ENCODE data around the gene B3GNT8. TPM values are rescaled to one million over a fixed set of nuclear protein-coding genes. Genes with fewer than 3 reads are reported as not detected.

Gene B3GNT8, protein sequence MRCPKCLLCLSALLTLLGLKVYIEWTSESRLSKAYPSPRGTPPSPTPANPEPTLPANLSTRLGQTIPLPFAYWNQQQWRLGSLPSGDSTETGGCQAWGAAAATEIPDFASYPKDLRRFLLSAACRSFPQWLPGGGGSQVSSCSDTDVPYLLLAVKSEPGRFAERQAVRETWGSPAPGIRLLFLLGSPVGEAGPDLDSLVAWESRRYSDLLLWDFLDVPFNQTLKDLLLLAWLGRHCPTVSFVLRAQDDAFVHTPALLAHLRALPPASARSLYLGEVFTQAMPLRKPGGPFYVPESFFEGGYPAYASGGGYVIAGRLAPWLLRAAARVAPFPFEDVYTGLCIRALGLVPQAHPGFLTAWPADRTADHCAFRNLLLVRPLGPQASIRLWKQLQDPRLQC
- 0.08 to 0.11 TPM (median 0.09 TPM) in 3 of 5 replicates, not detected in the others for total RNA-seq (2022; extraction: Qiagen RNA extraction; ENCODE audit: low read depth)

DNA sequence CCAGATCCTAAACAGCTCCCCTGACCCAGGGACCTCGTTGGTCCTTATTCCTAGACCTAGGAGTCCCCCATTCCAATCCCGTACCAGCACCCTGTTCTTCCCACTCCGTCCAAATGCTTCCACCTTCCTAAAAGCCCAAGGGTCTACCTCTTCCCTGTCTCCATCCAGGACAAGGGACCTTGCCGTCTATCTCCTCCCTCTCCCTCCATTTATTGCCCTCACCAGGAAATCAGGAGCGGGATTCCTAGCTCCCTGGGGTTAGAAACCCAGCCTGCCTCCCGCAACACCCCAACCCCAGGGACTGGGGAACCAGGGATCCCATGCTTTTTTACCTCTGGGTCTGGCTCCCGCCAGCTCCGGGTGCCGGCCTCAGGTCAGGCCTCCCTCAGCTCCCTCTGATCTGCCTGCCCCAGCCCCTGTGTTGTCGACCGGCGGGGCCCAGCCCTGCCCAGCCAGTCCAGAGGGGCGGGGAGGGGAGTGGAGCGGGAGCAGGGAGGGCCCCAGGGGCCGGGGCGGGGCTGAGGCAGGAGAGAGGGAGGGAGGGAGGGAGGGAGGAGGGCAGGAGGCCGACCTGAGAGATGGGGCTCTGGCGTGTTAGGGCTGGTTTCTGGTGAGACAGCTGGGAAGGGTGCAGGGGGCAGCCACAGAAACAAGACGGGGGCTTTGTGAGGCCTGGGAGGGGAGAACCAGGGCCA, at the start of gene B3GNT8:
B3GNT8 (minus strand) TSS at position 423 of the 695 bp plus-strand sequence. CDS start 596 bp downstream, outside the sequence.

DNA sequence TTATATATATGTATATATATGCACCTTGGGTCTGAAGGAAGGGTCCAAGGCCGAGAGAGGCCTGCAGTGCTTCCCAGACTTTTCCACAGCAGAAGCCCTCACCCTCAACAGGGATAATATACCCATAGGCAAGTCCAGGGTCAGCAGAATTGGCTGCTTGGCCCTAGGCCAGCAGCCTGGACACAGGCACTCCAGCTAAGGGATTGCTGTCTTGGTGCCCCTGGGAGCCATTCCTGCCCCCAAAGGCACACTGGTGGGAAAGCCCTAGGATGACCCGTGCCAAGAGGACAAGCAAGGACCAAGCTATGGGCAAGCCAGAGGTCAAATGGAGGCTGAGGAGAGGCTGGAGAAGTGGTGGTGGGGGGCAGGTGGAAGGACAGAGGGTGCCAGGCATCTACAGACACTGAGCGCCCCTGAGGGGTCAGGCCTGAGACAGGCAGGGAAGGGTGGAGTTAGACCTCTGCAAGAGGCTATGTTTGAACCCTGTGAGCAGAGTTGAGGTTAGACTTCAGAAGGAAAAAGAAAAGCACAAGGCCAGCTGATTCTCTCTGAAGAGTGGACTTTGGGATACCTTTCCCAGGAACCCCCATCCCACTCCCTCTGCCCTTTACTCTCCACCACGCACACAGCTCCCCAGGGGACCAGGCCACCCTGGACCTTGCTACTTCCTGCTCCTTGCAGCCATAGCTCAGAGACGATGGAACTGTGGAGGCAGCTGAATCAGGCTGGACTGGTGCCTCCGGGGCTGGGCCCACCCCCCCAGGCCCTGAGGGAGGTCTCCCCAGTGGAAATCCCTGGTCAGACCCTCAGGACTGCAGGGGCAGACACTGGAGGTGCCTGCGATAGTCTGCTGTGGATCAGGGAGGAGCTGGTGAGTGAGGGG, 15.5 kb upstream of the B3GNT8 start, which contains the start of gene ERICH4:
ERICH4 (plus strand) TSS at position 684 of the 883 bp plus-strand sequence; CDS start at position 698, 14 bp downstream.

DNA sequence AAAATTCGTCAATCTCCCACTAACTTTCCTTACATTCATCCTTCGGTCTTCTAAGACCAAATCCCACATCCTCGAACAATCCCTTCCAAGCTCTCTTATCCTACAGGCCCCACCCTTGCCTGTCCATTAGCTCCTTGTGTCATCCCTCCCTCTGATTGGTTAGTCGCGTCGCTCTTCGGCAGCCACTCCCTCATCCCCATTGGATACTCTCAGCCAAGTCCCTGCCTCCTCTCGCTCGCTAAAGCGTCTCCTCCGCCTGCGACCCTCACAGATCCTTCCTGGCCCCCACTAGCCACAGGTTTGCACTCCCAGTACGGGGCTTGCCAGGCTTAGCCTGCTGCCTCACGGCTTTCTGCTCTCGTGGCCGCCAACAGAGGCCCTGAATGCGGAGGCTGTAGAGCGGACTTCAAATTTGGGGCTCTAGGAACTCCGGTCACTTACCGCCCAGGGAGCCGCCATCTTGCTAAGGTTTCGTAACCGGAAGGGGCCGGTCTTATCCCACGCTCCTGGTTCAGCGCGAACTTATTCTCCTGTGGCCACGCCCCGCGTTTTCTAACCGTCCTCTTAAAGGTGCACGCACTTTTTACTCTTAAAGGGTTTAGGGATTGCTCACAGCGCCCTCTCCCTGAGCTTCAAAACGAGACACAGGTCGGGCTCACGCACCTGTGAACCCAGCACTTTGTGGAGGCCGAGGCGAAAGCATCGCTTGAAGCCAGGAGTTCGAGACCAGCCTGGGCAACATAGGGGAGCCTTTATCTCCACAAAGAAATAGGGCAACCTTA, 12.5 kb upstream of the B3GNT8 start, which contains the start of gene DMAC2:
DMAC2 (minus strand) TSS at position 472 of the 782 bp plus-strand sequence; CDS start at position 459, 13 bp downstream.

DNA sequence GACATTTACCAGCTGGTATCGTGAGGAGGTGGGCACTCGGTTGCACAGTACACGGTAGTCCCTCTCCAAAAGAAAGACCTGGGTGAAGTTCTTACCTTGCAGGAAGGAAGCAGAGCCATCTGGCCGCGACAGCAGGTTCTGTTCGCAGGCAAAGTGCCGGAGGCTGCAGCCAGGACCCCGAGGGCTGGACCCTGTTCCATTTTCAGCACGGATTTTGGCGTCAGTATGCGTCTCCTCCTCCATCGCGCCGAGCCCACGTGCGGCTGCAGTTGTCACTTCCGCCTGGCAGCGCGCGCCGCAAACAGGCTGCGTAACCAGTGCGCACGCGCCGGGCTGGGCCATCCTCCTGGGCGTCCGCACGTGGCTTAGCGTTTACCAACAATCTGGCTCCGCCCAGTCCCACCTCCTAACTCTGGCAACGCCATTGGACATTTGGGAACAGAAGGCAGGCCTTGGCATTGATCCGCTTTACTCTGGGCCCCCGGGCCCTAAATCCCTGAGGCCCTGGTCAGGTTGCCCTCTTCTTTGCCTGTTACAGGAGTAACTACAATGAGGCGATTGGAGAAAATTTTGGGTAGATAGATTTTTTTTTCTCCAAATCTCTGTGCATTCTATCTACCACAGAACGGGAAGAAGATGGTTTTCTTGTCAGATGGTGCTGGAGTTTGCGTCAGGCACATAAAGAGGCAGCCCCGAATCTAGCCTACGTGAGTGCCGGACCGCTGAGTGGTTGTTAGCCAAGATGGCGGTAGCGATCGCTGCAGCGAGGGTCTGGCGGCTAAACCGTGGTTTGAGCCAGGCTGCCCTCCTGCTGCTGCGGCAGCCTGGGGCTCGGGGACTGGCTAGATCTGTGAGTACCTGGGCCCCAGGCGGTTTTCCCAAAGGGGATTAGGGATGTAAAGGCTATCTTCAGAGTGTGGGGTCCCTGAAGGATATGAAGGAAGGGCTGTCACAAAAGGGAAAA, 29.8 kb downstream of the B3GNT8 start, which contains the start of the genes BCKDHA and EXOSC5:
BCKDHA (plus strand) TSS at position 733 of the 964 bp plus-strand sequence; CDS start at position 743, 10 bp downstream.
EXOSC5 (minus strand) TSS at position 274 of the 964 bp plus-strand sequence; CDS start at position 243, 31 bp downstream.

DNA sequence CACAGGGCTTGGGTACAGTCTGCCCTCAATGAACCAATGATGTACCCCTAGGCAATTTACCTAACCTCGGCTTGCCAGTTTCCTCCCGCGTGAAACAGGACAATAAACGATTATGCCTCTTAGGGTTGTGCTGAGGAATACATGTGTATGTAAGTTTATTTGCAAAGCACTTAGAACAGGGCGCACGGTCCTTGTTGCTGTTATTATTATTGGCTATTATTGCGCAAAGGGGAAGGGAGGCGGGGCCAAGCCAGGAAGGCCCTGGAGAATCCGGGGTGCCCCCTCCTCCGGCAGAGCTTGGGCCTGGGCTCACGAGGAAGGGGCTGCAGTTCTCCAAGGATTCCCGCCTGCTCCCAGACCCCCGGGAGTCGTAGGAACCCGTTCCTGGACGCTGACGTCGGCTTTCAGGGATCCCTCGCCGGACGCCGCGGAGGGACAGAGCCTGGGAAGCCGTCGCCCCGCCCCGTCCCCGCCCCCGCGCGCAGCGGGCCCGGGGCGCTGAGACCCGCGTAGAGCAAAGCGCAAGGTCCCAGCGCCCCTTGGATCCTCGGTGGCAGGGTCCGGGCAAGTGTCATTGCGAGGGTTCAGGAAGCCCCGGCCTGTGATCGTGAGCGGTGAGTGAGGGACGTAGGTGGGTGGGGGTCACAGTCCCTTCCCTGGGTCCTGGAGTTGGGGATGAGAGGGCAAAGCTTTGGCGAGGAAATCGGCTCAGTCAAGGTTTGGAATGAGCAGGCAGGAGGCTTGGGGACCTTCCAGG, 50.8 kb downstream of the B3GNT8 start, which contains the start of gene TMEM91:
TMEM91 (plus strand) TSS at position 293 of the 757 bp plus-strand sequence. CDS start 1,777 bp downstream, outside the sequence.

Other genes starting within 250 kb of the B3GNT8 start
- gene CYP2S1, start 234.2 kb downstream of the B3GNT8 start, total RNA-seq (2022; extraction: Qiagen RNA extraction; ENCODE audit: low read depth), result 25.7 to 32.0 TPM (median 28.7 TPM) in 5 replicates
- gene AXL, start 208.2 kb downstream of the B3GNT8 start, total RNA-seq (2022; extraction: Qiagen RNA extraction; ENCODE audit: low read depth), result 139 to 161 TPM (median 160 TPM) in 5 replicates
- 312 to 351 TPM (median 317 TPM) in 5 replicates for gene HNRNPUL1, start 163.0 kb downstream of the B3GNT8 start, total RNA-seq (2022; extraction: Qiagen RNA extraction; ENCODE audit: low read depth)
- 33.4 to 46.6 TPM (median 39.1 TPM) in 5 replicates for gene CCDC97, start 117.2 kb downstream of the B3GNT8 start, total RNA-seq (2022; extraction: Qiagen RNA extraction; ENCODE audit: low read depth)
- 125 to 172 TPM (median 143 TPM) in 5 replicates for gene TGFB1, start 73.5 kb downstream of the B3GNT8 start, total RNA-seq (2022; extraction: Qiagen RNA extraction; ENCODE audit: low read depth)
- gene B9D2, start 63.2 kb downstream of the B3GNT8 start, total RNA-seq (2022; extraction: Qiagen RNA extraction; ENCODE audit: low read depth), result 29.1 to 32.7 TPM (median 32.2 TPM) in 5 replicates
- 2.5 to 4.7 TPM (median 4.0 TPM) in 5 replicates for gene TMEM91, start 50.8 kb downstream of the B3GNT8 start, total RNA-seq (2022; extraction: Qiagen RNA extraction; ENCODE audit: low read depth)
- 85.7 to 104 TPM (median 93.2 TPM) in 5 replicates for gene EXOSC5, start 30.0 kb downstream of the B3GNT8 start, total RNA-seq (2022; extraction: Qiagen RNA extraction; ENCODE audit: low read depth)
- 33.0 to 54.6 TPM (median 39.5 TPM) in 5 replicates for gene BCKDHA, start 29.6 kb downstream of the B3GNT8 start, total RNA-seq (2022; extraction: Qiagen RNA extraction; ENCODE audit: low read depth)
- 101 to 128 TPM (median 110 TPM) in 5 replicates for gene DMAC2, start 12.5 kb upstream of the B3GNT8 start, total RNA-seq (2022; extraction: Qiagen RNA extraction; ENCODE audit: low read depth)
- not detected in 5 replicates for gene ERICH4, start 15.8 kb upstream of the B3GNT8 start, total RNA-seq (2022; extraction: Qiagen RNA extraction; ENCODE audit: low read depth)
- gene CEACAM21, start 148.8 kb upstream of the B3GNT8 start, total RNA-seq (2022; extraction: Qiagen RNA extraction; ENCODE audit: low read depth), result not detected in 5 replicates
- not detected in 5 replicates for gene CEACAM4, start 199.7 kb upstream of the B3GNT8 start, total RNA-seq (2022; extraction: Qiagen RNA extraction; ENCODE audit: low read depth)

Data from A549 treated with DMSO at 1 μM for 4 hours (cell line).